ENCODE results near the gene SRSF10.

- TF ChIP-seq EZH2 (IDR thresholded peaks at IDR 0.05; ENCODE audit: low read depth, low read length, severe bottlenecking) (no peak), BRCA1 (IDR thresholded peaks at IDR 0.05; ENCODE audit: low read depth, low read length) (no peak)
These were observed 21.2 kb downstream of the SRSF10 start for GRCh38 chr1:23958810-23959460.

All from H1 (cell line).